HL-60 (cell line): ENCODE measurements around the gene MAP2K5.

Experiments
- DNase-seq, 2 experiments: peaks; one replicate each; pipeline ENCODE4 v3.0.0-alpha.2; 2010 to 2020; ENCODE audit warnings: low read depth in 1 of 2, low spot score in 1 of 2
- H3K27ac ChIP-seq: fragments of 250-450 bp; sonication (Bioruptor Pico); replicated peaks from 2 replicates; pipeline ENCODE4 v1.5.1; 2020; ENCODE audit warnings: mild to moderate bottlenecking, moderate library complexity
- H3K27me3 ChIP-seq: fragments of 250-450 bp; sonication (Bioruptor Pico); 2 replicates; pipeline ENCODE4 v1.5.1; 2021; ENCODE audit warnings: mild to moderate bottlenecking, moderate library complexity; ENCODE audit not compliant: insufficient read depth, poor library complexity, severe bottlenecking
- H3K4me3 ChIP-seq: replicated peaks from 2 replicates; pipeline ENCODE4 v1.5.1; 2011; ENCODE audit warnings: mild to moderate bottlenecking, control low read depth, low read length; ENCODE audit not compliant: insufficient read depth
- GABPA ChIP-seq: IDR thresholded peaks from 2 replicates; pipeline ENCODE4 v1.6.1; 2012; ENCODE audit warnings: low read depth
- POLR2AphosphoS5 ChIP-seq: IDR thresholded peaks from 2 replicates; pipeline ENCODE4 v1.6.1; 2012; ENCODE audit warnings: low read depth
- SPI1 ChIP-seq: IDR thresholded peaks from 2 replicates; pipeline ENCODE4 v1.6.1; 2012; ENCODE audit warnings: low read depth, mild to moderate bottlenecking, borderline replicate concordance
- TF ChIP-seq, protein P1 (sequence below): IDR thresholded peaks from one replicate; pipeline ENCODE4 v1.5.1; 2011; ENCODE audit warnings: low read length, control low read depth, inconsistent platforms; ENCODE audit not compliant: insufficient read depth
- TF ChIP-seq, protein P2 (sequence below): IDR thresholded peaks from 2 replicates; pipeline ENCODE4 v1.6.1; 2012; ENCODE audit warnings: low read depth; ENCODE audit not compliant: insufficient replicate concordance

Gene MAP2K5

DNA sequence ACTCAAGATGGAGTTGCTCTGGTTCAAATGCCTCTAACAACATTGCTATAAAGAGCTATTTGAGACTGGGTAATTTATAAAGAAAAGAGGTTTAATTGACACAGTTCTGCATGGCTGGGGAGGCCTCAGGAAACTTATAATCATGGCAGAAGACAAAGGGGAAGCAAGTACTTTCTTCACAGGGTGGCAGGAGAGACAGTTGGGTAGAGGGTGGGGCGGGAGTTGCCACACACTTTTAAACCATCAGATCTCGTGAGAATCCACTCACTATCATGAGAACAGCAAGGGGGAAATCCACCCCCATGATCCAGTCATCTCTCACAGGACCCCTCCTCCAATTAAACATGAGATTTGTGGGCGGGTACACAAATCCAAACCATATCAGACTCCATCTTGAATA, 30.7 kb downstream of the MAP2K5 start:
- peak overlapping the region; percentile 68 for H3K27ac ChIP-seq
- no peak for TF ChIP-seq GABPA
- TF ChIP-seq POLR2AphosphoS5: no peak
- TF ChIP-seq, protein P1, sequence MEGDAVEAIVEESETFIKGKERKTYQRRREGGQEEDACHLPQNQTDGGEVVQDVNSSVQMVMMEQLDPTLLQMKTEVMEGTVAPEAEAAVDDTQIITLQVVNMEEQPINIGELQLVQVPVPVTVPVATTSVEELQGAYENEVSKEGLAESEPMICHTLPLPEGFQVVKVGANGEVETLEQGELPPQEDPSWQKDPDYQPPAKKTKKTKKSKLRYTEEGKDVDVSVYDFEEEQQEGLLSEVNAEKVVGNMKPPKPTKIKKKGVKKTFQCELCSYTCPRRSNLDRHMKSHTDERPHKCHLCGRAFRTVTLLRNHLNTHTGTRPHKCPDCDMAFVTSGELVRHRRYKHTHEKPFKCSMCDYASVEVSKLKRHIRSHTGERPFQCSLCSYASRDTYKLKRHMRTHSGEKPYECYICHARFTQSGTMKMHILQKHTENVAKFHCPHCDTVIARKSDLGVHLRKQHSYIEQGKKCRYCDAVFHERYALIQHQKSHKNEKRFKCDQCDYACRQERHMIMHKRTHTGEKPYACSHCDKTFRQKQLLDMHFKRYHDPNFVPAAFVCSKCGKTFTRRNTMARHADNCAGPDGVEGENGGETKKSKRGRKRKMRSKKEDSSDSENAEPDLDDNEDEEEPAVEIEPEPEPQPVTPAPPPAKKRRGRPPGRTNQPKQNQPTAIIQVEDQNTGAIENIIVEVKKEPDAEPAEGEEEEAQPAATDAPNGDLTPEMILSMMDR: no peak
- TF ChIP-seq SPI1: no peak
- TF ChIP-seq, protein P2, sequence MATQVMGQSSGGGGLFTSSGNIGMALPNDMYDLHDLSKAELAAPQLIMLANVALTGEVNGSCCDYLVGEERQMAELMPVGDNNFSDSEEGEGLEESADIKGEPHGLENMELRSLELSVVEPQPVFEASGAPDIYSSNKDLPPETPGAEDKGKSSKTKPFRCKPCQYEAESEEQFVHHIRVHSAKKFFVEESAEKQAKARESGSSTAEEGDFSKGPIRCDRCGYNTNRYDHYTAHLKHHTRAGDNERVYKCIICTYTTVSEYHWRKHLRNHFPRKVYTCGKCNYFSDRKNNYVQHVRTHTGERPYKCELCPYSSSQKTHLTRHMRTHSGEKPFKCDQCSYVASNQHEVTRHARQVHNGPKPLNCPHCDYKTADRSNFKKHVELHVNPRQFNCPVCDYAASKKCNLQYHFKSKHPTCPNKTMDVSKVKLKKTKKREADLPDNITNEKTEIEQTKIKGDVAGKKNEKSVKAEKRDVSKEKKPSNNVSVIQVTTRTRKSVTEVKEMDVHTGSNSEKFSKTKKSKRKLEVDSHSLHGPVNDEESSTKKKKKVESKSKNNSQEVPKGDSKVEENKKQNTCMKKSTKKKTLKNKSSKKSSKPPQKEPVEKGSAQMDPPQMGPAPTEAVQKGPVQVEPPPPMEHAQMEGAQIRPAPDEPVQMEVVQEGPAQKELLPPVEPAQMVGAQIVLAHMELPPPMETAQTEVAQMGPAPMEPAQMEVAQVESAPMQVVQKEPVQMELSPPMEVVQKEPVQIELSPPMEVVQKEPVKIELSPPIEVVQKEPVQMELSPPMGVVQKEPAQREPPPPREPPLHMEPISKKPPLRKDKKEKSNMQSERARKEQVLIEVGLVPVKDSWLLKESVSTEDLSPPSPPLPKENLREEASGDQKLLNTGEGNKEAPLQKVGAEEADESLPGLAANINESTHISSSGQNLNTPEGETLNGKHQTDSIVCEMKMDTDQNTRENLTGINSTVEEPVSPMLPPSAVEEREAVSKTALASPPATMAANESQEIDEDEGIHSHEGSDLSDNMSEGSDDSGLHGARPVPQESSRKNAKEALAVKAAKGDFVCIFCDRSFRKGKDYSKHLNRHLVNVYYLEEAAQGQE: no peak
- peak; percentile 28 to 82 for DNase-seq

DNA sequence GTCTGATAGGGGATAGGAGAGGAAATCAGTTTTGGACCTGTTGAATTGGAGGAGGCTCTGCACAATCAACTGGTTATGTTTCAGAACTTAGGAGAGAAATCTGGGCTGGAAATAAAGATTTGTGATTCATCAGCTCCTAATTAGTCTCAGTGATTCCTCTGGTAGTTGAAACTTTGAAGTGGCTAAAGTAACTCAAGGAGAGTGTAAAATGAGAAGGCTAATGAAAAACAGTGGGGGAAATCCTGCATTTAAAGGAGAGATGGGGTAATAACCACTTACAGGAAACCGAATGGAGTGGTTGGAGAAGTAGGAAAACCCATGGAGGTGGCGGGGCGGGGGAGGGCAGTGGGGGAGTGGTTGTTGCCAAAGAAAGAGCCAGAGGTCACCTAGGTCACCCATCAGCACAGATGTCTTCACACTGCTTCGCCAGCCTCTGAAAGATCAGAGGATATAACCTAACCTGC, 32.6 kb downstream of the MAP2K5 start:
- H3K27ac ChIP-seq: no peak overlapping the region
- TF ChIP-seq, protein P1: no peak
- TF ChIP-seq POLR2AphosphoS5: no peak
- TF ChIP-seq, protein P2: no peak
- TF ChIP-seq GABPA: no peak
- TF ChIP-seq SPI1: no peak
- no peak overlapping the region for H3K4me3 ChIP-seq
- H3K27me3 ChIP-seq: no peaks in the 10 kb centered on the region
- peak in 1 of 2 experiments; percentile 57 for DNase-seq

More for the DNA sequence above, 30.7 kb downstream of the MAP2K5 start:
- Histone ChIP-seq H3K27me3 (no peaks in the 10 kb centered on the region), H3K4me3 (no peak overlapping the region)

DNA sequence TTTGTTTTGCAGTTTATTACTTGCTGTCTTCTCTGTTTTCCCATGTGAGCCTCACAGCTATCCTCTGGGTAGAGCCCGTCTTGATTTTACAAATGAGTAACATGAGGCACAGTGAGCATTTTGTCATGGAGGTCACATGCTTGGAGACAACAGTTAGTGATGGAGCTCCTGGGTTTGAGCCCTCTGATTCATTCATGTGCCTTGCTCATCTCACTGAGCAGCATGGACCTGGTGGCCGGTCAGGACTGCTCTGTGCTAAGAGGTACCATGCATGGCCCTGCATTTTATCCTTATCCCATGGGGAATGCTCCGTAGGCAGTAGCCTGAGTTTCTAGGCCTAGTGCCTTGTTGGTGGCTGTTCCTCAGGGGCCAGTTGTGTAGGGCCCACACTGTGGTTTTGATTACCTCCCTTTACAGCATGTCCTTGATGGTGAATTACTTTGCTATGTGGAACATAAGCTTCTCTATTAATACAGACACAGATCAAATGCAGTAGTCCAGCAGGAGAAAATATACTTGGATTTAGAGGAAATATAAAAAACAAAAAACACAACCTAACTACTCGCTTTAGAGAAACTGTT, 35.6 kb downstream of the MAP2K5 start:
- no peak overlapping the region for H3K4me3 ChIP-seq
- no peak for DNase-seq

More for the DNA sequence above, 35.6 kb downstream of the MAP2K5 start:
- TF ChIP-seq, protein P2: no peak
- no peak for TF ChIP-seq POLR2AphosphoS5
- TF ChIP-seq, protein P1: no peak
- no peak for TF ChIP-seq GABPA
- TF ChIP-seq SPI1: no peak
- Histone ChIP-seq H3K27ac (no peak overlapping the region), H3K27me3 (no peaks in the 10 kb centered on the region)
